Activated CD4-positive, alpha-beta T cell treated with anti-CD3 and anti-CD28 coated beads, Interleukin-2, amount 10 ng/mL, durations not matched to agents 24 days and 14 days (primary cell): Measurements from ENCODE around the gene UBL4A. TPM values are rescaled to one million over a fixed set of nuclear protein-coding genes. Genes with fewer than 3 reads are reported as not detected.
A peak's percentile ranks its signal among the peaks of the same experiment; 100 is the strongest.

ENCODE experiments used
- DNase-seq: peaks from one replicate; pipeline ENCODE4 v3.0.0; 2022
- H3K27ac Mint-ChIP-seq: one replicate; pipeline ENCODE4 v1.8.0; 2022; ENCODE audit warnings: mild to moderate bottlenecking, mixed read lengths
- H3K27me3 Mint-ChIP-seq: one replicate; pipeline ENCODE4 v1.8.0; 2022; ENCODE audit warnings: mixed read lengths
- H3K36me3 Mint-ChIP-seq: one replicate; pipeline ENCODE4 v1.8.0; 2022; ENCODE audit warnings: low read depth, mild to moderate bottlenecking, mixed read lengths
- H3K4me1 Mint-ChIP-seq: one replicate; pipeline ENCODE4 v1.8.0; 2021; ENCODE audit warnings: mixed read lengths
- H3K4me3 Mint-ChIP-seq: one replicate; pipeline ENCODE4 v1.8.0; 2022; ENCODE audit warnings: mild to moderate bottlenecking, moderate library complexity, mixed read lengths
- H3K9me3 Mint-ChIP-seq: one replicate; pipeline ENCODE4 v1.8.0; 2021; ENCODE audit warnings: mixed read lengths
- intact Hi-C: fragments of 100-400 bp; cut with micrococcal nuclease; formaldehyde crosslinking; loops from one replicate; pipeline ENCODE4 v1.15.1; 2023
- total RNA-seq: library from RNA; stranded (reverse); gene quantifications from 2 replicates; pipeline ENCODE4 v1.2.3, GENCODE V29; 2022

The UBL4A gene
- total RNA-seq, 1 donor from 2014 or later = 54.8 TPM

DNA sequence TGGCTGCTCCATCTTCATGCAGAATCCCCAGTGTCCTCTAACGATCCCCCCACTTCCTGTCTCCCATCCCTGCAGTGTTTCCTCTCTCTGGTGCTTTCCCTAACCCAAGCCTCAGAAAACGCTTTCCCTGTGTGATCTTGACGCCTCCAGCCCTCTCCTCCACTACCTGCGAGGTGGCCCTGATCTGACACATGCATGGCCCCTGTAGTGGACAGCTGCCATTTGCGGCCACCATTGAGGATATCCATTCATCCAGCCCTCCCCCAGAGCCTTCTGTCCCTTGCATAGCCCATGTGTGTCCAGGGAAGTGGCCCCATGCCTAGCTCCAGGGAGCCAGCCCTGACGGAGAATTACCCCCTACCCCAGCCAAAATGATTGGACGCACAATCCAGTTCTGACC, 3.1 kb downstream of the UBL4A start:
- no peaks in the 10 kb centered on the region for H3K27me3 Mint-ChIP-seq
- peaks cover 7% of the 10 kb centered on the region for H3K36me3 Mint-ChIP-seq
- no peak overlapping the region for H3K27ac Mint-ChIP-seq
- H3K9me3 Mint-ChIP-seq = no peaks in the 10 kb centered on the region
- no peak overlapping the region for H3K4me3 Mint-ChIP-seq
- intact Hi-C loops = no loop called here
- H3K4me1 Mint-ChIP-seq = peaks cover 14% of the 10 kb centered on the region
- no peak for DNase-seq

DNA sequence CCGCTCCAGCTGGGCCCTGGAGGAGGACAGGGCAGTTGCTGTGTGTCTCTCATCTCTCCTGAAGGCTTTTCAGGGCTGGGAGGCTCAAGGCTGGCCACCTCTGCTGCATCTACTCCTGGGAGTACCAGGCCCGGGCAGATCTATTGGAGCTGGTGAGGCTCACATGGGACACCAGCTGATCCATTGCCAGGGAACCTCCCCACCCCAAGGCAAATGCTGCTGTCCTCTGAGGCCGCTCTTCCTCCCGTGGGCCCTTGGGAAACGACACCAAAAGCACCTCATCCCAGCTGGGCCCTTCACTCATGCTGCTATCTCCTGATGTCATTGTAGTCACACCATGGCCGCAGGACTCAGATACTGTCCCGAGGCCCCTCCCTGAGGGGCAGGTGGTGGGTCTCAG, 3.6 kb downstream of the UBL4A start:
- Mint-ChIP-seq H3K9me3 (no peaks in the 10 kb centered on the region), H3K27ac (no peak overlapping the region), H3K4me3 (no peak overlapping the region), H3K36me3 (peaks cover 7% of the 10 kb centered on the region), H3K27me3 (no peaks in the 10 kb centered on the region), H3K4me1 (peaks cover 12% of the 10 kb centered on the region)
- no peak for DNase-seq
- intact Hi-C loops = no loop called here

- DNase-seq = no peak
- no peaks in the 10 kb centered on the region for H3K9me3 Mint-ChIP-seq
- intact Hi-C loops = no loop called here
- H3K36me3 Mint-ChIP-seq = peaks cover 7% of the 10 kb centered on the region
- no peaks in the 10 kb centered on the region for H3K27me3 Mint-ChIP-seq
- H3K4me3 Mint-ChIP-seq = no peak overlapping the region
- peaks cover 19% of the 10 kb centered on the region for H3K4me1 Mint-ChIP-seq
- no peak overlapping the region for H3K27ac Mint-ChIP-seq
These were observed 4.4 kb downstream of the UBL4A start for GRCh38 chrX:154481911-154482601.

GRCh38 chrX:154481195-154481594, 5.2 kb downstream of the UBL4A start:
- Mint-ChIP-seq H3K36me3 (peaks cover 7% of the 10 kb centered on the region), H3K27ac (no peak overlapping the region), H3K9me3 (no peaks in the 10 kb centered on the region), H3K4me1 (peaks cover 17% of the 10 kb centered on the region), H3K4me3 (no peak overlapping the region), H3K27me3 (no peaks in the 10 kb centered on the region)
- no peak for DNase-seq
- intact Hi-C loops = no loop called here

DNA sequence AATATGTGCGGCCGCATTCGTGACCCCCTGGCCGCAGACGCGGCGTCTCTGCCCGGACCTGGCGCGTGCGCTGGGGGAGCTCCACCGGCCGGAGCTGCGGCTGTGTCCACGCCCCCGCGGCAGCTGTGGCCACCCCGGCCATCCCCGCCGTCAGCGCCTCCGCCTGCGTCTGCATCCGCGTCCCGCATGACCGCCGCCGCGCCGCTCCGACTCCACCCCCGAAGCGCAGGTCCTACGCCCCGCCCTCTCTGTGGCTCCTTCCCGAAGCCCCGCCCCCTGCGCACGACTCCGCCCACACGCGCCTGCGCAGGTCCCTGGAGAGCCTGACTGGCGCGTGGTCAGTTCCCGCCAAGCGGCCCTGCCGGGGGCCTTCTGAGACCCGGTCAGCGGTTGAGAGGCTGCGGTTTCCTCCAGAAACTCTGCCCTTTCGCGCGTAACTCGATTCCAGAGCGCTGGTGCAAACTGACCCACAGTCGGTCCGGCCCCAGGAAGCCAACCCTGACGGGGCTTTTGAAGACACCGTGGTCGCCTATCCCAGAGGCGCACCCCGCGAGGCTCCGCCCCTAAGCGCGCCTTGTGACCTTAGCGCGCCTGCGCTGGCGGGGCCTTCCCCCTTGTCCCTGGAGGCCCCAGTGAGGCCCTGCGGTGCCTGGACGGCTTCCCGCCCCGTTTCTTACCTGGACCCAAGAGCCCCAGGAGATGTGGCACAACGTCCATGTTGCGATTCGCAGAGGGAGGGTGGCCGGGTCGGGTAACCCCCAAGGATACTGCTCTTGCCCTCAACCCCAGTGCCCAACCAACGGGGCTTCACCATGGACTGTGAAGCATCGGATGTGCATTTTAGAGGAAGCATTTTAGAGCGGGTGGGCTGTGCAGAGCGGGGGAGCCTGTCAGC, 7.4 kb downstream of the UBL4A start, which contains the start of gene LAGE3:
Gene LAGE3 (minus strand): TSS at position 554 of the 895 bp plus-strand sequence. CDS start 366 bp downstream, at position 188.
- Mint-ChIP-seq H3K4me1 (peaks cover 20% of the 10 kb centered on the region), H3K36me3 (peaks cover 8% of the 10 kb centered on the region), H3K27me3 (no peaks in the 10 kb centered on the region), H3K27ac (peak within 1 kb of the TSS; percentile 93), H3K9me3 (no peaks in the 10 kb centered on the region), H3K4me3 (peak within 1 kb of the TSS; percentile 96)
- intact Hi-C loops = loop anchor here (1.0 to 5.0 kb wide), 7 partner anchors 11 to 102 kb away; partner anchors contain the start of genes EMD, FAM3A, FAM50A and IKBKG
- peak; percentile 99 for DNase-seq

DNA sequence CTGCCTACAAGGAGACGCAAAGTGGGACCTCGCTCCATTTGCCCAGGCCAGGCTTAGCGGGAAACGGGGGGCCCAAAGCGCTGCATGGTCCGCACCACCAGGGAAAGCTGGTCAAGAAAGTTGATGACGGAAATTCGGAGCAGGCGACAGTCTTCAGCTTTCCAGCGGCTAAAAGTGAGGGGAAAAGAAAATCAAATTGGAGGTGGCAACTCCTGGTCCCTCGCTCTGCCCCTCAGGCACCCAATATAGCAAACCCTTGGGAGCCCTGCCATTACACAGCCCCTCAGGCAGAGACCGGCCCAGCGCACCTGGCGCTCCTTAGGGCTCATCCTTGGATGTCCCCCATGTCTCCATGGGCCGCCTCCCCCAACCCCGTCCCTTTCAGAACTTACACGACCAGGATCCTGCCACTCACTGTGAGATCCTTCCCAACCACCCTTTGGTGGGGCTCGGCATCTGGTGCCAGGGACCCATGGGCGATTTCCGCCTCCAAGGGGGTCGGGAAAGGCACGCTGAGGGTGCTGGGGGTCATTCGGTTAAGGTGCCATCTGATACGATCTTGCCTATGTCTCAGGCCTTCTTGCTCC, 8.4 kb downstream of the UBL4A start:
- H3K9me3 Mint-ChIP-seq = no peaks in the 10 kb centered on the region
- peak overlapping the region; percentile 93 for H3K27ac Mint-ChIP-seq
- intact Hi-C loops = loop anchor here (1.0 to 5.0 kb wide), 5 partner anchors 36 to 101 kb away; partner anchors contain the start of genes EMD, FAM3A, FAM50A and IKBKG
- peaks cover 16% of the 10 kb centered on the region for H3K4me1 Mint-ChIP-seq
- peaks cover 7% of the 10 kb centered on the region for H3K36me3 Mint-ChIP-seq
- DNase-seq = no peak
- H3K27me3 Mint-ChIP-seq = no peaks in the 10 kb centered on the region
- peak overlapping the region; percentile 96 for H3K4me3 Mint-ChIP-seq

- DNase-seq = no peak
- Mint-ChIP-seq H3K4me3 (peak overlapping the region; percentile 21), H3K27ac (peak overlapping the region; percentile 60), H3K36me3 (peaks cover 9% of the 10 kb centered on the region), H3K9me3 (no peaks in the 10 kb centered on the region), H3K27me3 (no peaks in the 10 kb centered on the region), H3K4me1 (peaks cover 16% of the 10 kb centered on the region)
- intact Hi-C loops = loop anchor here (5.0 kb wide), 3 partner anchors 35 to 100 kb away; partner anchors contain the start of genes EMD, FAM50A and RPL10
These were observed 9.6 kb downstream of the UBL4A start for GRCh38 chrX:154476821-154477220.

GRCh38 chrX:154473683-154474082, 12.7 kb downstream of the UBL4A start:
- Mint-ChIP-seq H3K27me3 (no peaks in the 10 kb centered on the region), H3K27ac (no peak overlapping the region), H3K9me3 (no peaks in the 10 kb centered on the region), H3K4me1 (peaks cover 12% of the 10 kb centered on the region), H3K36me3 (peaks cover 11% of the 10 kb centered on the region), H3K4me3 (no peak overlapping the region)
- DNase-seq = no peak
- intact Hi-C loops = no loop called here

GRCh38 chrX:154472685-154473632, 13.5 kb downstream of the UBL4A start:
- no peaks in the 10 kb centered on the region for H3K27me3 Mint-ChIP-seq
- peaks cover 12% of the 10 kb centered on the region for H3K4me1 Mint-ChIP-seq
- intact Hi-C loops = no loop called here
- peaks cover 11% of the 10 kb centered on the region for H3K36me3 Mint-ChIP-seq
- no peak overlapping the region for H3K27ac Mint-ChIP-seq
- H3K9me3 Mint-ChIP-seq = no peaks in the 10 kb centered on the region
- H3K4me3 Mint-ChIP-seq = no peak overlapping the region
- DNase-seq = no peak

GRCh38 chrX:154471839-154472684, 14.4 kb downstream of the UBL4A start:
- peaks cover 11% of the 10 kb centered on the region for H3K36me3 Mint-ChIP-seq
- intact Hi-C loops = no loop called here

GRCh38 chrX:154470914-154471568, 15.4 kb downstream of the UBL4A start:
- Mint-ChIP-seq H3K27me3 (no peaks in the 10 kb centered on the region), H3K4me1 (peaks cover 5% of the 10 kb centered on the region), H3K9me3 (no peaks in the 10 kb centered on the region), H3K4me3 (no peak overlapping the region), H3K36me3 (peaks cover 11% of the 10 kb centered on the region), H3K27ac (no peak overlapping the region)
- no peak for DNase-seq
- intact Hi-C loops = no loop called here

More at GRCh38 chrX:154471839-154472684, 14.4 kb downstream of the UBL4A start:
- H3K27ac Mint-ChIP-seq = no peak overlapping the region
- no peaks in the 10 kb centered on the region for H3K27me3 Mint-ChIP-seq
- peaks cover 5% of the 10 kb centered on the region for H3K4me1 Mint-ChIP-seq
- no peak for DNase-seq
- no peaks in the 10 kb centered on the region for H3K9me3 Mint-ChIP-seq
- no peak overlapping the region for H3K4me3 Mint-ChIP-seq

GRCh38 chrX:154470434-154470833, 16.0 kb downstream of the UBL4A start:
- Mint-ChIP-seq H3K36me3 (peaks cover 9% of the 10 kb centered on the region), H3K4me3 (no peak overlapping the region), H3K27ac (no peak overlapping the region), H3K27me3 (no peaks in the 10 kb centered on the region), H3K9me3 (no peaks in the 10 kb centered on the region), H3K4me1 (peaks cover 2% of the 10 kb centered on the region)
- DNase-seq = no peak
- intact Hi-C loops = no loop called here
